HepG2 (cell line): Measurements from ENCODE around the gene KIF1C. TPM values are rescaled to one million over a fixed set of nuclear protein-coding genes. Genes with fewer than 3 reads are reported as not detected.

Source experiments
- FOXA1 ChIP-seq, 2 experiments: fragments of 450-650 bp in 1 of 2; sonication (generic) in 1 of 2; formaldehyde crosslinking in 1 of 2; IDR thresholded peaks; 2 replicates each; pipeline versions ENCODE4 v1.4.0 to v1.6.1; 2016 to 2020; ENCODE audit warnings: missing genetic modification reagents in 1 of 2
- GMEB1 ChIP-seq: sonication (generic); formaldehyde crosslinking; IDR thresholded peaks from 2 replicates; pipeline ENCODE4 v1.5.1; 2020; ENCODE audit warnings: missing genetic modification reagents, mild to moderate bottlenecking, borderline replicate concordance
- HIC2 ChIP-seq: sonication (generic); formaldehyde crosslinking; IDR thresholded peaks from 2 replicates; pipeline ENCODE4 v1.9.0; 2022; ENCODE audit warnings: low read depth, missing genetic modification reagents
- MXI1 ChIP-seq: IDR thresholded peaks from 3 replicates; pipeline ENCODE4 v1.6.1; 2012; ENCODE audit warnings: low read depth, low read length, inconsistent platforms, borderline replicate concordance
- PHB2 ChIP-seq: fragments of 450-650 bp; IDR thresholded peaks from 2 replicates; pipeline ENCODE4 v1.6.1; 2018; ENCODE audit not compliant: partially characterized antibody
- PHF5A ChIP-seq: IDR thresholded peaks from one replicate; pipeline ENCODE4 v1.6.1; 2018; ENCODE audit warnings: low read depth, missing genetic modification reagents; ENCODE audit not compliant: unreplicated experiment
- SIN3B ChIP-seq: fragments of 150-350 bp; IDR thresholded peaks from 2 replicates; pipeline ENCODE4 v1.6.1; 2014; ENCODE audit warnings: low read length
- TEAD2 ChIP-seq: sonication (generic); formaldehyde crosslinking; IDR thresholded peaks from 2 replicates; pipeline ENCODE4 v1.9.0; 2021; ENCODE audit warnings: missing genetic modification reagents
- TFE3 ChIP-seq: IDR thresholded peaks from 2 replicates; pipeline ENCODE4 v1.6.1; 2016
- ZBED4 ChIP-seq: sonication (generic); formaldehyde crosslinking; IDR thresholded peaks from 2 replicates; pipeline ENCODE4 v1.4.0; 2020; ENCODE audit warnings: missing genetic modification reagents, borderline replicate concordance
- ZBTB3 ChIP-seq: sonication (generic); formaldehyde crosslinking; IDR thresholded peaks from 2 replicates; pipeline ENCODE4 v1.4.0; 2020; ENCODE audit warnings: low read depth, mild to moderate bottlenecking, moderate library complexity, missing genetic modification reagents, borderline replicate concordance
- ZMYM3 ChIP-seq: sonication (generic); formaldehyde crosslinking; IDR thresholded peaks from 2 replicates; pipeline ENCODE4 v1.5.1; 2020; ENCODE audit warnings: mild to moderate bottlenecking, missing genetic modification reagents
- ZNF136 ChIP-seq: sonication (generic); formaldehyde crosslinking; IDR thresholded peaks from 2 replicates; pipeline ENCODE4 v1.8.1; 2022; ENCODE audit warnings: low read depth, mild to moderate bottlenecking, moderate library complexity, missing genetic modification reagents
- ZNF260 ChIP-seq: sonication (generic); formaldehyde crosslinking; IDR thresholded peaks from 2 replicates; pipeline ENCODE4 v1.4.0; 2020; ENCODE audit warnings: missing genetic modification reagents, low read depth, mild to moderate bottlenecking, borderline replicate concordance
- ZNF451 ChIP-seq: sonication (generic); formaldehyde crosslinking; IDR thresholded peaks from 2 replicates; pipeline ENCODE4 v1.5.0; 2020; ENCODE audit warnings: mild to moderate bottlenecking, missing genetic modification reagents
- ZNF460 ChIP-seq: sonication (generic); formaldehyde crosslinking; IDR thresholded peaks from 2 replicates; pipeline ENCODE4 v1.5.1; 2020; ENCODE audit warnings: missing genetic modification reagents, mild to moderate bottlenecking, borderline replicate concordance
- polyA plus RNA-seq, 8 experiments: library from polyadenylated mRNA; depleted of rRNA in 3 of 8; stranded (reverse) in 7 of 8; unstranded in 1 of 8; fragments of >200 nt; fragmentation: Illumina TruSeq in 4 of 8; extraction: Trizol in 4 of 8; gene quantifications; 2 replicates each; pipeline versions ENCODE4 v1.2.1 to v1.2.3, GENCODE V29; 2011 to 2016; ENCODE audit warnings: low read depth in 4 of 8, missing spikeins in 1 of 8, mixed read lengths in 1 of 8; ENCODE audit not compliant: insufficient read depth in 1 of 8
- total RNA-seq, 5 experiments: library from RNA; depleted of rRNA; stranded (reverse); fragments of >200 nt; fragmentation: Illumina TruSeq; extraction: Trizol; gene quantifications; 2 replicates each; pipeline ENCODE4 v1.2.3, GENCODE V29; 2016; ENCODE audit warnings: low read depth in 1 of 5
- TF ChIP-seq, protein P1 (sequence below): sonication (generic); formaldehyde crosslinking; IDR thresholded peaks from 2 replicates; pipeline ENCODE4 v1.4.0; 2020; ENCODE audit warnings: missing genetic modification reagents
- TF ChIP-seq, protein P2 (sequence below): sonication (generic); formaldehyde crosslinking; IDR thresholded peaks from 2 replicates; pipeline ENCODE4 v1.4.0; 2020; ENCODE audit warnings: missing genetic modification reagents, mild to moderate bottlenecking, borderline replicate concordance

KIF1C gene
- total and polyA plus RNA-seq, 2 of the 13 experiments (the other 11 are each of a cell fraction or from before 2014, with no cell fraction given): 70.0 to 104 TPM

DNA sequence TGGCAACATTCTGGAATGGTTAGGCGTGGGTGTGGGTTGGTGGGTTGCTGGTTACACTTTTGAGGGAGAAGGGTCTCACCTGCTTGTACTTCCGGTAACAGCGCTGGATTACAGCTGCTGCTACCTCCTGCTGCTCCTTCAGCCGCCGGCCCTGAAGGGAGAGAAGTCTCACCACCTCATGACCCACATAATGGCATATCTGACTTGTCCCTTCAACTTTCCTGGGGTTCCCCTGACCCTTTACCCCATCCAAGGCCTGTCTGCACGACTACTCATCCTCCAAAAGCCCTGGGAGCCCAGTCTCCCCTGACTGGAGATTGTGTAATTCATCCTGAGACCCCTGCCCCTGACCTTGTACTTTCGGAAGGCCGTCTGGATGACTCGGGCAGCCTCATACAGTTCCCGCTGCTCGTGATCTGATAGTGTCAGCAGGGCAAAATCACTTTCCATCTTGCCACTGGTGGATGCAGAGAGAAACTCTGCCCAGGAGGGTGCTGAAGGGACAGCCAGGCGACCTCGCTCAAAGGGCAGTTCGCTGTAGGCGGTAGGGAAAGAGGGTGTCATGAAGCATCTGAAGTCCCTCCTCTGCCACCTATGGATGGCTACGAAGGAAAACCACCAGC is 28.1 kb upstream of the KIF1C start (continued):
- TF ChIP-seq, protein P1, sequence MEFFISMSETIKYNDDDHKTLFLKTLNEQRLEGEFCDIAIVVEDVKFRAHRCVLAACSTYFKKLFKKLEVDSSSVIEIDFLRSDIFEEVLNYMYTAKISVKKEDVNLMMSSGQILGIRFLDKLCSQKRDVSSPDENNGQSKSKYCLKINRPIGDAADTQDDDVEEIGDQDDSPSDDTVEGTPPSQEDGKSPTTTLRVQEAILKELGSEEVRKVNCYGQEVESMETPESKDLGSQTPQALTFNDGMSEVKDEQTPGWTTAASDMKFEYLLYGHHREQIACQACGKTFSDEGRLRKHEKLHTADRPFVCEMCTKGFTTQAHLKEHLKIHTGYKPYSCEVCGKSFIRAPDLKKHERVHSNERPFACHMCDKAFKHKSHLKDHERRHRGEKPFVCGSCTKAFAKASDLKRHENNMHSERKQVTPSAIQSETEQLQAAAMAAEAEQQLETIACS (CRISPR knock-in tag): no peak
- TF ChIP-seq ZNF460 (CRISPR knock-in tag) (no peak), SIN3B (no peak), MXI1 (no peak), GMEB1 (CRISPR knock-in tag) (no peak), TFE3 (no peak), FOXA1 (IDR thresholded peaks at IDR 0.05) (no peak), FOXA1 (CRISPR knock-in tag; IDR thresholded peaks at IDR 0.05) (no peak), ZNF136 (no peak), PHB2 (no peak), PHF5A (CRISPR knock-in tag) (no peak), ZNF451 (CRISPR knock-in tag) (peak; percentile 35), ZBED4 (CRISPR knock-in tag) (no peak), TEAD2 (CRISPR knock-in tag) (no peak), ZMYM3 (no peak; the same call in 1 of the 2 replicates), ZBTB3 (CRISPR knock-in tag) (no peak), ZNF260 (CRISPR knock-in tag) (no peak), HIC2 (CRISPR knock-in tag) (no peak)
- TF ChIP-seq, protein P2, sequence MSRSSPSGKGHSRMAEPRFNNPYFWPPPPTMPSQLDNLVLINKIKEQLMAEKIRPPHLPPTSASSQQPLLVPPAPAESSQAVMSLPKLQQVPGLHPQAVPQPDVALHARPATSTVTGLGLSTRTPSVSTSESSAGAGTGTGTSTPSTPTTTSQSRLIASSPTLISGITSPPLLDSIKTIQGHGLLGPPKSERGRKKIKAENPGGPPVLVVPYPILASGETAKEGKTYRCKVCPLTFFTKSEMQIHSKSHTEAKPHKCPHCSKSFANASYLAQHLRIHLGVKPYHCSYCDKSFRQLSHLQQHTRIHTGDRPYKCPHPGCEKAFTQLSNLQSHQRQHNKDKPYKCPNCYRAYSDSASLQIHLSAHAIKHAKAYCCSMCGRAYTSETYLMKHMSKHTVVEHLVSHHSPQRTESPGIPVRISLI (CRISPR knock-in tag): no peak
